Measurements from ENCODE around the gene CEACAM7. TPM values are rescaled to one million over a fixed set of nuclear protein-coding genes. Genes with fewer than 3 reads are reported as not detected.
A peak's percentile ranks its signal among the peaks of the same experiment; 100 is the strongest.

CEACAM7 gene
- total RNA-seq, 1 experiment from 2014 or later: not detected

- Histone ChIP-seq H3K27me3 (ENCODE audit: insufficient read depth, low read length) (no peaks in the 10 kb centered on the region), H2BK12ac (ENCODE audit: insufficient read length, low read depth, low read length) (no peak overlapping the region), H4K91ac (ENCODE audit: insufficient read length, low read depth, low read length) (no peak overlapping the region), H3K4ac (ENCODE audit: low read depth, low read length) (no peak overlapping the region), H4K20me1 (ENCODE audit: control insufficient read depth, insufficient read depth, insufficient read length) (peaks cover 4% of the 10 kb centered on the region), H4K8ac (replicated peaks; ENCODE audit: insufficient read length, low read depth, low read length) (no peak overlapping the region), H3K79me2 (ENCODE audit: insufficient read depth, low read length) (no peaks in the 10 kb centered on the region), H3T11ph (ENCODE audit: low read length) (no peak overlapping the region), H4K5ac (ENCODE audit: insufficient read length, low read depth, low read length) (no peak overlapping the region), H3K23ac (ENCODE audit: insufficient read length, low read depth, low read length) (no peak overlapping the region), H3K4me2 (ENCODE audit: insufficient read depth, insufficient read length, low read length) (no peak overlapping the region), H2BK20ac (ENCODE audit: low read depth, low read length, poor library complexity, severe bottlenecking) (no peak overlapping the region), H3K4me1 (ENCODE audit: insufficient read depth, low read length) (no peaks in the 10 kb centered on the region), H3K18ac (ENCODE audit: insufficient read length, low read depth, low read length) (no peak overlapping the region), H3K23me2 (ENCODE audit: insufficient read length, low read depth, low read length, poor library complexity, severe bottlenecking) (no peaks in the 10 kb centered on the region), H3K27ac (ENCODE audit: insufficient read length, low read depth, low read length) (no peak overlapping the region), H2AFZ (ENCODE audit: low read length) (no peak overlapping the region), H2AK5ac (ENCODE audit: insufficient read length, low read length) (no peak overlapping the region), H2BK120ac (ENCODE audit: low read depth, low read length, poor library complexity, severe bottlenecking) (no peak overlapping the region), H2BK5ac (ENCODE audit: insufficient read length, low read length) (no peak overlapping the region), H2BK15ac (ENCODE audit: low read depth, low read length) (no peak overlapping the region), H3K79me1 (ENCODE audit: insufficient read depth, low read depth, low read length, poor library complexity, severe bottlenecking) (no peaks in the 10 kb centered on the region), H3K14ac (ENCODE audit: insufficient read depth, low read length) (no peak overlapping the region), H3K9ac (ENCODE audit: extremely low read depth, insufficient read length, low read length) (no peak overlapping the region), H3K9me3 (ENCODE audit: control insufficient read depth, low read depth, low read length) (peaks cover 10% of the 10 kb centered on the region), H3K56ac (ENCODE audit: insufficient read length, low read depth, low read length) (no peak overlapping the region)
- Mint-ChIP-seq H3K4me1 (no peaks in the 10 kb centered on the region), H3K9me3 (peaks cover 81 to 96% of the 10 kb centered on the region in 2 experiments), H3K36me3 (ENCODE audit: insufficient read depth in 1 of 3, low read depth in 3 of 3) (peaks cover 3 to 32% (median 8%) of the 10 kb centered on the region in 3 experiments; a peak in 5 of 7 replicates), H3K27me3 (ENCODE audit: low read depth) (peaks cover 2% of the 10 kb centered on the region), H3K27ac (no peak overlapping the region), H3K4me3 (no peak overlapping the region)
- TF ChIP-seq CTCF (conservative IDR thresholded peaks at IDR 0.05): no peak
- no CpG with 5 or more reads among the region's 10 CpGs for WGBS (ENCODE audit: extremely low coverage, insufficient read length, low lambda C conversion rate)
- peak; percentile 67 for DNase-seq
Observed at GRCh38 chr19:41705393-41706174, 17.5 kb upstream of the CEACAM7 start.
